ENCODE measurements around the gene FBLN2. TPM values are rescaled to one million over a fixed set of nuclear protein-coding genes. Genes with fewer than 3 reads are reported as not detected.

Gene FBLN2
- total RNA-seq, 1 experiment from 2014 or later, result 0.39 TPM

DNA sequence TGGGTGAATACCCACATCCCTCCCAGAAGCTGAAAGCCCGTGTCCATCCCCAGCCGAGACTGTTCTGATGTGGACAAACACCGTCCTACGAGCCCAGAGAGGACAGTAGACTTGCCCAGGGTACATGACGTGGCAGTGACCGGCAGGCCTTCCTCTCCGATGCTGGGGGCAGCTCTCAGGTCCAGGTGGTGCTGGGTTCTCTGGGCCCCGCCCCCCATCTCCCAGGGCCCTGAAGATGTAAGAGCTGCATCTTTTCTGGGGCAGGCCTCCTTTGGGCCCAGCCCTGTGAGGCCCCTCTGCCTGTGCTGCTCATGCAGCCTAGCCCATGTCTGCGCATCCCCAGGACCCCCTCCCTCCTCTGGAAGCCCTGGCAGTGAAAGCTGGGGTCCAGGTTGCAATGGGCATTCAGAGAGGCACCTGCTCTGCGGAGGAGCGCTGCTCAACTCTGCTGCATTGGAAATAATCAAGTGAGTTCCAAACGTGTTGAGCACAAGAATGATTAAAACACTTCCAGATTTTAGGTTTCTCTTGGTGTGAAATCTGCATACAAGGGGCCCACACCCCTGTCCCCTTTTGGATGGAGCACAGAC lies 71.9 kb downstream of the FBLN2 start:
- no peaks in the 10 kb centered on the region for H3K27me3 ChIP-seq (ENCODE audit: insufficient read depth, low read length)
- no peaks in the 10 kb centered on the region for H3K9me2 ChIP-seq (ENCODE audit: insufficient read depth)
- ChIA-PET POLR2A (no interaction called here), RAD21 (ENCODE audit: low non-redundant PET in 1 of 2, low total read pairs in 2 of 2, uncharacterized antibody in 2 of 2, unreplicated experiment in 2 of 2) (no interaction called here), CTCF (no interaction called here)
- H3K79me2 ChIP-seq (ENCODE audit: insufficient read depth, low read length), result no peaks in the 10 kb centered on the region
- no peak overlapping the region for H3K4me2 ChIP-seq (ENCODE audit: low read length)
- no peaks in the 10 kb centered on the region for H4K20me1 ChIP-seq (ENCODE audit: insufficient read depth)
- intact Hi-C loops (cut with micrococcal nuclease), result no loop called here
- H3K4me3 ChIP-seq (replicated peaks in 1 of 2; ENCODE audit: low read depth in 1 of 2, low read length in 2 of 2), result no peak overlapping the region
- TF ChIP-seq ELF1 (IDR thresholded peaks at IDR 0.05; ENCODE audit: borderline replicate concordance, low read depth), result no peak
- TF ChIP-seq EZH2phosphoT487 (IDR thresholded peaks at IDR 0.05; ENCODE audit: borderline replicate concordance), result no peak
- no peak for TF ChIP-seq EGR1 (IDR thresholded peaks at IDR 0.05; ENCODE audit: low read depth)
- no peak for TF ChIP-seq YY1 (IDR thresholded peaks at IDR 0.05; ENCODE audit: extremely low read depth, insufficient replicate concordance, low read depth, low read length)
- no peak for TF ChIP-seq ZFX (IDR thresholded peaks at IDR 0.05)
- H3K36me3 ChIP-seq (ENCODE audit: control insufficient read depth in 1 of 2, insufficient read depth in 2 of 2, low read length in 2 of 2), result no peaks in the 10 kb centered on the region
- H3K27ac ChIP-seq (ENCODE audit: low read depth, low read length), result no peak overlapping the region
- no peak for DNase-seq (ENCODE audit: low read depth, low spot score)
- H3K9ac ChIP-seq (ENCODE audit: low read length), result no peak overlapping the region
- no peak overlapping the region for H2AFZ ChIP-seq (ENCODE audit: low read depth, low read length, poor library complexity, severe bottlenecking)
- no peak for ATAC-seq
- no peaks in the 10 kb centered on the region for H3K4me1 ChIP-seq (ENCODE audit: control insufficient read depth in 1 of 2, insufficient read depth in 2 of 2, low read length in 2 of 2)
- BruUV-seq (replicated peaks), result no TSS peak
- no peaks in the 10 kb centered on the region for H3K9me3 ChIP-seq (ENCODE audit: control insufficient read depth in 1 of 2, insufficient read depth in 1 of 2, low read depth in 1 of 2, low read length in 2 of 2)

DNA sequence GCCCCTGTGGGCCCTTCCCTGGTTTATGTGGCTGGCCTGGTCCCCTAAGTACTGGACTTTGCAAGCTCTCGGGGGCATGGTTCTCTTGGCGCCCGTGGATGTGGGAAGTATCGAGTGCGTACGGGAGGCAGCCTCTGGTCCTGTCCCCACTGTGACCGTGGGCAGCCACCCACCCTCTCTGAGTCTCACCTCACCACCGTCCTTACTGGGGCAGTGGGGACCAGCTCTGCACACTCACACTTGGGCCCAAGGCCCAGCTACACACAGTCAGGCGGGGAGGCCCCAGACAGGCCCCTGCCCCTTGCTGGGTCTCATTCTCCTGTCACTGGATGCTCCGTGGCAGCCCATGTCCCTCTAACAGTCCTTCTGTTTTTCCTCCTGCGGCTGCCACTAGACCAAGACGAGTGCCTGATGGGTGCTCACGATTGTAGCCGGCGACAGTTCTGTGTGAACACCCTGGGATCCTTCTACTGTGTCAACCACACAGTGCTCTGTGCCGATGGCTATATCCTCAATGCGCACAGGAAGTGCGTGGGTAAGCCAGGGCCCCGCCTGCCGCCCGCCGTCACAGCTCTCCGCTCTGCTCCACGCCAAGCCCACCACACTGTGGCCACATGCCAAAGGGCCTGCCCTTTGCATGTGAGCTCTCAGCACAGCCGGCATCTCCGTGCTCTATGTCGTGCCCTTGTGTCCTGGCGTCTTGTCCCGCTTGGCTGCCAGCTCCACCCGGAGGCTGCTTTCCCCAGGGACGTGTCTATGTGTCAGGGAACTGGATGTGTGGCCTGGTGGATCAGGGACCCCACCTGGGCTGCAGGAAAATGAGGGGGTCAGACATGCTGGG lies 72.7 kb downstream of the FBLN2 start:
- Histone ChIP-seq H3K4me3 (replicated peaks in 1 of 2; ENCODE audit: low read depth in 1 of 2, low read length in 2 of 2) (no peak overlapping the region), H3K9ac (ENCODE audit: low read length) (no peak overlapping the region), H3K4me2 (ENCODE audit: low read length) (no peak overlapping the region), H3K4me1 (ENCODE audit: control insufficient read depth in 1 of 2, insufficient read depth in 2 of 2, low read length in 2 of 2) (no peaks in the 10 kb centered on the region), H4K20me1 (ENCODE audit: insufficient read depth) (no peaks in the 10 kb centered on the region), H3K27ac (ENCODE audit: low read depth, low read length) (no peak overlapping the region), H3K79me2 (ENCODE audit: insufficient read depth, low read length) (no peaks in the 10 kb centered on the region), H2AFZ (ENCODE audit: low read depth, low read length, poor library complexity, severe bottlenecking) (no peak overlapping the region), H3K9me2 (ENCODE audit: insufficient read depth) (no peaks in the 10 kb centered on the region), H3K9me3 (ENCODE audit: control insufficient read depth in 1 of 2, insufficient read depth in 1 of 2, low read depth in 1 of 2, low read length in 2 of 2) (no peaks in the 10 kb centered on the region), H3K27me3 (ENCODE audit: insufficient read depth, low read length) (no peaks in the 10 kb centered on the region), H3K36me3 (ENCODE audit: control insufficient read depth in 1 of 2, insufficient read depth in 2 of 2, low read length in 2 of 2) (no peaks in the 10 kb centered on the region)
- ATAC-seq (no peak), DNase-seq (ENCODE audit: low read depth, low spot score) (no peak)
- TF ChIP-seq, protein P1, sequence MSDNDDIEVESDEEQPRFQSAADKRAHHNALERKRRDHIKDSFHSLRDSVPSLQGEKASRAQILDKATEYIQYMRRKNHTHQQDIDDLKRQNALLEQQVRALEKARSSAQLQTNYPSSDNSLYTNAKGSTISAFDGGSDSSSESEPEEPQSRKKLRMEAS (IDR thresholded peaks at IDR 0.05), result no peak
- TF ChIP-seq, protein P2, sequence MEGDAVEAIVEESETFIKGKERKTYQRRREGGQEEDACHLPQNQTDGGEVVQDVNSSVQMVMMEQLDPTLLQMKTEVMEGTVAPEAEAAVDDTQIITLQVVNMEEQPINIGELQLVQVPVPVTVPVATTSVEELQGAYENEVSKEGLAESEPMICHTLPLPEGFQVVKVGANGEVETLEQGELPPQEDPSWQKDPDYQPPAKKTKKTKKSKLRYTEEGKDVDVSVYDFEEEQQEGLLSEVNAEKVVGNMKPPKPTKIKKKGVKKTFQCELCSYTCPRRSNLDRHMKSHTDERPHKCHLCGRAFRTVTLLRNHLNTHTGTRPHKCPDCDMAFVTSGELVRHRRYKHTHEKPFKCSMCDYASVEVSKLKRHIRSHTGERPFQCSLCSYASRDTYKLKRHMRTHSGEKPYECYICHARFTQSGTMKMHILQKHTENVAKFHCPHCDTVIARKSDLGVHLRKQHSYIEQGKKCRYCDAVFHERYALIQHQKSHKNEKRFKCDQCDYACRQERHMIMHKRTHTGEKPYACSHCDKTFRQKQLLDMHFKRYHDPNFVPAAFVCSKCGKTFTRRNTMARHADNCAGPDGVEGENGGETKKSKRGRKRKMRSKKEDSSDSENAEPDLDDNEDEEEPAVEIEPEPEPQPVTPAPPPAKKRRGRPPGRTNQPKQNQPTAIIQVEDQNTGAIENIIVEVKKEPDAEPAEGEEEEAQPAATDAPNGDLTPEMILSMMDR (IDR thresholded peaks at IDR 0.05 in 2 of 3, conservative IDR thresholded peaks at IDR 0.05 in 1 of 3; ENCODE audit: borderline replicate concordance in 1 of 3, insufficient read depth in 1 of 3, low read depth in 2 of 3, low read length in 2 of 3), result 0 out of 6 replicates have a peak, but pooled peaks of 1 of the 3 experiments have one; percentile 5
- ChIA-PET CTCF (no interaction called here), POLR2A (no interaction called here), RAD21 (ENCODE audit: low non-redundant PET in 1 of 2, low total read pairs in 2 of 2, uncharacterized antibody in 2 of 2, unreplicated experiment in 2 of 2) (no interaction called here)
- intact Hi-C loops (cut with micrococcal nuclease), result no loop called here
- no TSS peak for BruUV-seq (replicated peaks)

Data from HCT116 (cell line).